ENCODE measurements around the gene GATD1.

GATD1 gene

DNA sequence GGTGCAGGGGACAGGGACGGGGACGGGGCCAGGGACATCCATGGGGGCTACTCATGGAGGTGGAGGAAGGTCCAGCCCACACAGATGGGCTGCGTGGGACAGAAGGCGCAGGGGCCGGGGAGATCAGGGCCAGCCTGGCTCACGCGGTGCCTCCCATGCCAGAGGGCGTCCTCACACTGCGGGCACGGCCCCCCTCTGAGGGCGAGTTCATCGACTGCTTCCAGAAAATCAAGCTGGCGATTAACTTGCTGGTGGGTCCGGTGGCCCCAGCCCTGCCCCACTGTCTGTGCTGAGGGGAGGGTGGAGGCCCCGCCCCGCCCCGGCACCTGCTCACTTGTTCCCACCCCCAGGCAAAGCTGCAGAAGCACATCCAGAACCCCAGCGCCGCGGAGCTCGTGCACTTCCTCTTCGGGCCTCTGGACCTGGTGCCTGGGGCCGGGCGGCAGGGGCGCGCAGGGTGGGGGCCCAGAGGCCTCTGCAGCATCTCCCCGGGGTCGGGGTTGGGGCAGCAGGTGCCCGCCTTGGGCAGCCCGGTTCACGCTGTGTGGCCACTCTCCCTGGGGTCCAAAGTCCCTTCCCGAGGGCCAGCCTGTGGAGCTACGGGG lies 55.4 kb downstream of the GATD1 start:
- Histone ChIP-seq H3K4me2 (ENCODE audit: low read length) (no peak overlapping the region), H3K9ac (ENCODE audit: low read length) (no peak overlapping the region), H2BK120ac (ENCODE audit: low read depth, low read length) (no peak overlapping the region), H3K4ac (ENCODE audit: low read depth, low read length) (no peak overlapping the region), H3K36me3 (ENCODE audit: control insufficient read depth, insufficient read depth, low read length) (no peaks in the 10 kb centered on the region), H4K5ac (ENCODE audit: low read length) (no peak overlapping the region), H3K4me3 (ENCODE audit: low read length) (no peak overlapping the region), H3K27ac (ENCODE audit: low read depth, low read length) (no peak overlapping the region), H3K23ac (ENCODE audit: low read length) (no peak overlapping the region), H2BK5ac (ENCODE audit: low read length) (no peak overlapping the region), H4K8ac (ENCODE audit: low read depth, low read length) (no peak overlapping the region), H2AK5ac (ENCODE audit: low read length) (no peak overlapping the region), H3K18ac (ENCODE audit: low read length) (no peak overlapping the region), H3K79me2 (ENCODE audit: control insufficient read depth, insufficient read depth, low read length) (no peaks in the 10 kb centered on the region), H3K56ac (ENCODE audit: low read length) (no peak overlapping the region), H2BK15ac (replicated peaks; ENCODE audit: low read depth) (no peak overlapping the region), H3K79me1 (ENCODE audit: low read length) (no peaks in the 10 kb centered on the region), H3K4me1 (ENCODE audit: control insufficient read depth, low read depth, low read length) (no peaks in the 10 kb centered on the region), H3K27me3 (ENCODE audit: insufficient read depth, low read length, poor library complexity) (peaks cover 2% of the 10 kb centered on the region)
- DNase-seq, result no peak
- WGBS (ENCODE audit: extremely low coverage, insufficient coverage, low lambda C conversion rate), result no CpG with 5 or more reads among the region's 33 CpGs

DNA sequence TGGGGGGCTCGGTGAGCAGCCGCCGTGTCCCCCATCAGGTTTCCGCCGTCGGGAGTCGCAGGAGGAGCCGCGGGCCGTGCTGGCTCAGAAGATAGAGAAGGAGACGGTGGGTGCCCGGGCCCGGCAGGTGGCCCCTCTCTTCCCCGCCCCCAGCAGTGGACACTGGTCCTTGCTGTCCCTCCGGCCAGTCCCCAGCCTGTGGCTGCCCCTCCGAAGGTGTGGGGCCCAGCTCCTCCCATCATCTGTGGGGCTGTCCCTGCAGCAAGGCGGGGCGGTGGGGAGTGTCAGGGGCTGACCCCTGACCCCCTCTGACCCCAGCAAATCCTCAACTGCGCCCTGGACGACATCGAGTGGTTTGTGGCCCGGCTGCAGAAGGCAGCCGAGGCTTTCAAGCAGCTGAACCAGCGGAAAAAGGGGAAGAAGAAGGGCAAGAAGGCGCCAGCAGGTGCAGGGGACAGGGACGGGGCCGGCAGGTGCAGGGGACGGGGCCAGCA lies 56.0 kb downstream of the GATD1 start:
- Histone ChIP-seq H3K79me2 (ENCODE audit: control insufficient read depth, insufficient read depth, low read length) (no peaks in the 10 kb centered on the region), H3K79me1 (ENCODE audit: low read length) (no peaks in the 10 kb centered on the region), H3K4me2 (ENCODE audit: low read length) (no peak overlapping the region), H2BK15ac (replicated peaks; ENCODE audit: low read depth) (no peak overlapping the region), H3K27ac (ENCODE audit: low read depth, low read length) (no peak overlapping the region), H3K4ac (ENCODE audit: low read depth, low read length) (no peak overlapping the region), H3K23ac (ENCODE audit: low read length) (no peak overlapping the region), H3K4me3 (ENCODE audit: low read length) (no peak overlapping the region), H2BK5ac (ENCODE audit: low read length) (no peak overlapping the region), H4K8ac (ENCODE audit: low read depth, low read length) (no peak overlapping the region), H2BK120ac (ENCODE audit: low read depth, low read length) (no peak overlapping the region), H3K27me3 (ENCODE audit: insufficient read depth, low read length, poor library complexity) (peaks cover 2% of the 10 kb centered on the region), H3K36me3 (ENCODE audit: control insufficient read depth, insufficient read depth, low read length) (no peaks in the 10 kb centered on the region), H3K56ac (ENCODE audit: low read length) (no peak overlapping the region), H3K9ac (ENCODE audit: low read length) (no peak overlapping the region), H2AK5ac (ENCODE audit: low read length) (no peak overlapping the region), H3K4me1 (ENCODE audit: control insufficient read depth, low read depth, low read length) (no peaks in the 10 kb centered on the region), H4K5ac (ENCODE audit: low read length) (no peak overlapping the region), H3K18ac (ENCODE audit: low read length) (no peak overlapping the region)
- DNase-seq, result no peak
- WGBS (ENCODE audit: extremely low coverage, insufficient coverage, low lambda C conversion rate), result no CpG with 5 or more reads among the region's 28 CpGs

DNA sequence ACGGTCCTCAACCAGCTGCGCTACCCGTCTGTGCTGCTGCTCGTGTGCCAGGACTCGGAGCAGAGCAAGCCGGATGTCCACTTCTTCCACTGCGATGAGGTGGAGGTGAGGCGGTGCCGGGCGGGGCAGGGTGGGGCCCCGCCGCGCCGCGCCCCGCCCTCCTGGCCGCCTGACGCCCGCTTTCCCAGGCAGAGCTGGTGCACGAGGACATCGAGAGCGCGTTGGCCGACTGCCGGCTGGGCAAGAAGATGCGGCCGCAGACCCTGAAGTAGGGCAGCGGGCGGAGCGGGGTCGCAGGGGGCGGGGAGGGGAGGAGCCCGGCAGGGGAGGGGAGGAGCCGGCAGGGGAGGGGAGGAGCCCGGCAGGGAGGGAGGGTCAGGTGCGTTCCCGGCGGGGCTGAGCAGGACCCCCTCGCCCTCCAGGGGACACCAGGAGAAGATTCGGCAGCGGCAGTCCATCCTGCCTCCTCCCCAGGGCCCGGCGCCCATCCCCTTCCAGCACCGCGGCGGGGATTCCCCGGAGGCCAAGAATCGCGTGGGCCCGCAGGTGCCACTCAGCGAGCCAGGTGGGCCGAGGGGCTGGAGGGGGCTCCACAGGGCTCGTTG lies 56.5 kb downstream of the GATD1 start:
- Histone ChIP-seq H4K5ac (ENCODE audit: low read length) (no peak overlapping the region), H3K23ac (ENCODE audit: low read length) (no peak overlapping the region), H3K79me1 (ENCODE audit: low read length) (no peaks in the 10 kb centered on the region), H2BK15ac (replicated peaks; ENCODE audit: low read depth) (no peak overlapping the region), H3K9ac (ENCODE audit: low read length) (peak overlapping the region; percentile 41), H3K4ac (ENCODE audit: low read depth, low read length) (no peak overlapping the region), H3K56ac (ENCODE audit: low read length) (peak overlapping the region; percentile 35), H3K18ac (ENCODE audit: low read length) (no peak overlapping the region), H2BK5ac (ENCODE audit: low read length) (no peak overlapping the region), H3K4me3 (ENCODE audit: low read length) (no peak overlapping the region), H2AK5ac (ENCODE audit: low read length) (no peak overlapping the region), H3K27ac (ENCODE audit: low read depth, low read length) (no peak overlapping the region), H3K27me3 (ENCODE audit: insufficient read depth, low read length, poor library complexity) (peaks cover 2% of the 10 kb centered on the region), H2BK120ac (ENCODE audit: low read depth, low read length) (no peak overlapping the region), H3K4me1 (ENCODE audit: control insufficient read depth, low read depth, low read length) (no peaks in the 10 kb centered on the region), H3K36me3 (ENCODE audit: control insufficient read depth, insufficient read depth, low read length) (no peaks in the 10 kb centered on the region), H3K79me2 (ENCODE audit: control insufficient read depth, insufficient read depth, low read length) (no peaks in the 10 kb centered on the region), H3K4me2 (ENCODE audit: low read length) (peak overlapping the region; percentile 40), H4K8ac (ENCODE audit: low read depth, low read length) (no peak overlapping the region)
- whole genome bisulfite sequencing (ENCODE audit: extremely low coverage, insufficient coverage, low lambda C conversion rate), result no CpG with 5 or more reads among the region's 53 CpGs
- peak; percentile 77 for DNase-seq

DNA sequence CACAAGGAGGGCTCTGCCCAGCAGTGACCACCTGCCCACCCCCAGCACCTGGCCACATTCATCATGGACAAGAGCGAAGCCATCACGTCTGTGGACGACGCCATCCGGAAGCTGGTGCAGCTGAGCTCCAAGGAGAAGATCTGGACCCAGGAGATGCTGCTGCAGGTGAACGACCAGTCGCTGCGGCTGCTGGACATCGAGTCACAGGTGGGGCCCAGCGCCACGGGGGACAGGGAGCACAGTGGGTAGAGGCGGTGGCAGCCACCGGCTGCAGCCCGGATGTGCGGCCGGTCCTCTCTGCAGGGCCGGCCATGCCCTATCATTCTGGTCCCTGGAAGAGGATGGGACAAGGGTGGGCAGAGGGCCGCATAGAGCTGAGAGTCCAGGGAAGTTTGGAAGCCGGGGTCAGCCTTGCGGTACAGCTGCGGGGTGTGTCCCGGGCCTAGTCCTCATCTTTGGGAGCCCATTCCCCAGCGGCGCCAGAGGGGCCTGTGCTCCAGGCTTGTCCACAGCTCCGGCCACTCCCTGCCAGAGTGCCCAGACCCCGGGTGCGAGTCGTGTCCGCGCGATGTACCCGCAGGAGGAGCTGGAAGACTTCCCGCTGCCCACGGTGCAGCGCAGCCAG lies 57.2 kb downstream of the GATD1 start:
- H3K4me2 ChIP-seq (ENCODE audit: low read length), result peak overlapping the region; percentile 40
- no peak overlapping the region for H2AK5ac ChIP-seq (ENCODE audit: low read length)
- H3K9ac ChIP-seq (ENCODE audit: low read length), result peak overlapping the region; percentile 41
- no peaks in the 10 kb centered on the region for H3K79me1 ChIP-seq (ENCODE audit: low read length)
- WGBS (ENCODE audit: extremely low coverage, insufficient coverage, low lambda C conversion rate), result no CpG with 5 or more reads among the region's 35 CpGs
- no peak overlapping the region for H3K23ac ChIP-seq (ENCODE audit: low read length)
- no peak overlapping the region for H3K27ac ChIP-seq (ENCODE audit: low read depth, low read length)
- H3K27me3 ChIP-seq (ENCODE audit: insufficient read depth, low read length, poor library complexity), result no peaks in the 10 kb centered on the region
- H2BK120ac ChIP-seq (ENCODE audit: low read depth, low read length), result no peak overlapping the region
- no peaks in the 10 kb centered on the region for H3K4me1 ChIP-seq (ENCODE audit: control insufficient read depth, low read depth, low read length)
- no peak for DNase-seq
- H3K56ac ChIP-seq (ENCODE audit: low read length), result peak overlapping the region; percentile 35
- no peaks in the 10 kb centered on the region for H3K36me3 ChIP-seq (ENCODE audit: control insufficient read depth, insufficient read depth, low read length)
- H4K5ac ChIP-seq (ENCODE audit: low read length), result no peak overlapping the region
- no peak overlapping the region for H3K4ac ChIP-seq (ENCODE audit: low read depth, low read length)
- no peak overlapping the region for H4K8ac ChIP-seq (ENCODE audit: low read depth, low read length)
- no peak overlapping the region for H2BK15ac ChIP-seq (replicated peaks; ENCODE audit: low read depth)
- H3K4me3 ChIP-seq (ENCODE audit: low read length), result no peak overlapping the region
- no peak overlapping the region for H2BK5ac ChIP-seq (ENCODE audit: low read length)
- no peak overlapping the region for H3K18ac ChIP-seq (ENCODE audit: low read length)
- H3K79me2 ChIP-seq (ENCODE audit: control insufficient read depth, insufficient read depth, low read length), result no peaks in the 10 kb centered on the region

DNA sequence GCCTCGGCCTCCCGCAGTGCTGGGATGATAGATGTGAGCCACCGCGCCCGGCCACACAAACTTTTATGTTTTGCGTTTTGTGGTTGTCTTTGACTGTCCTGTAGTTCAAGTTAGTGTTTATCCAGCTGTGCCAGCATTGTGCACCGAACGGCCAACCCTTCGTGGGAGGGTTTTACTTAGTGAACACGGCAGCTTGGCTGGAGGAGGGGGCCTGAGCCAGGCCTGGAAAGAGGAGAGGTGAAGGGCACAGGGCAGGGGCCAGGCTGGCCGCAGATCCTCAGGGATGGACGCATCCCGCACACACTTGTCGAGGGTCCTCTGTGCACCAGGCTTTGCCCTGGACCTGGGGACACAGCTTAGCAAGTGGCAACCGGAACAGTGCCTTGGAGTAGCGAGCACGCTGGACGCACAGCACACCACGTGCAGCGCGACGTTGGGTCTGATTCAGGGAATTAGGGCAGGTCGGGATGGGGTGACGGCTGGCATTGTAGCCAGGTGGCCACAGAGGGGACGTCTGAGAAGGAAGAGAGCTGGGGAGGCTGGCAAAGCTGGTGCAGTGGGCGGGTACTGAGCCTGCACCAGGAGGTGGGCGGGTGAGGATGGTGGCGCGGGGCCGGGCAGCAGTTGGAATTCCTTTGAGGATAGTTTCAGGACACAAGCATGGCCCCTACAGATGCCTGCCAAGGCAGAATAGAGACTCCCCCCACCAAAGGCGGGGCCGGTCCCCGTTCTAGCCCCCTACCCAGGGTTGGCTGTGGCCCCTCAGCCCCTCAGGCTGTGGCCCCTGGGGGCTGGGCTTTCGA lies 57.9 kb downstream of the GATD1 start:
- DNase-seq, result no peak
- Histone ChIP-seq H3K56ac (ENCODE audit: low read length) (peak overlapping the region; percentile 34), H3K18ac (ENCODE audit: low read length) (no peak overlapping the region), H2BK5ac (ENCODE audit: low read length) (no peak overlapping the region), H3K36me3 (ENCODE audit: control insufficient read depth, insufficient read depth, low read length) (no peaks in the 10 kb centered on the region), H3K4me1 (ENCODE audit: control insufficient read depth, low read depth, low read length) (no peaks in the 10 kb centered on the region), H2BK120ac (ENCODE audit: low read depth, low read length) (no peak overlapping the region), H2AK5ac (ENCODE audit: low read length) (no peak overlapping the region), H3K4ac (ENCODE audit: low read depth, low read length) (no peak overlapping the region), H3K79me1 (ENCODE audit: low read length) (no peaks in the 10 kb centered on the region), H3K4me3 (ENCODE audit: low read length) (no peak overlapping the region), H3K27ac (ENCODE audit: low read depth, low read length) (no peak overlapping the region), H2BK15ac (replicated peaks; ENCODE audit: low read depth) (no peak overlapping the region), H3K23ac (ENCODE audit: low read length) (no peak overlapping the region), H3K4me2 (ENCODE audit: low read length) (no peak overlapping the region), H4K8ac (ENCODE audit: low read depth, low read length) (no peak overlapping the region), H3K27me3 (ENCODE audit: insufficient read depth, low read length, poor library complexity) (no peaks in the 10 kb centered on the region), H3K9ac (ENCODE audit: low read length) (no peak overlapping the region), H4K5ac (ENCODE audit: low read length) (no peak overlapping the region), H3K79me2 (ENCODE audit: control insufficient read depth, insufficient read depth, low read length) (no peaks in the 10 kb centered on the region)
- WGBS (ENCODE audit: extremely low coverage, insufficient coverage, low lambda C conversion rate), result no CpG with 5 or more reads among the region's 34 CpGs

Data from mesendoderm (in vitro differentiated cells).